Activated CD4-positive, alpha-beta T cell treated with anti-CD3 and anti-CD28 coated beads, Interleukin-2, amount 50 U/mL, for 16 hours (primary cell): ENCODE measurements around the gene NUP153.

Source experiments
- DNase-seq: peaks from one replicate; pipeline ENCODE4 v3.0.0-alpha.2; 2020

The NUP153 gene

GRCh38 chr6:17656092-17656491 lies 50.6 kb downstream of the NUP153 start:
- DNase-seq, result no peak

DNA sequence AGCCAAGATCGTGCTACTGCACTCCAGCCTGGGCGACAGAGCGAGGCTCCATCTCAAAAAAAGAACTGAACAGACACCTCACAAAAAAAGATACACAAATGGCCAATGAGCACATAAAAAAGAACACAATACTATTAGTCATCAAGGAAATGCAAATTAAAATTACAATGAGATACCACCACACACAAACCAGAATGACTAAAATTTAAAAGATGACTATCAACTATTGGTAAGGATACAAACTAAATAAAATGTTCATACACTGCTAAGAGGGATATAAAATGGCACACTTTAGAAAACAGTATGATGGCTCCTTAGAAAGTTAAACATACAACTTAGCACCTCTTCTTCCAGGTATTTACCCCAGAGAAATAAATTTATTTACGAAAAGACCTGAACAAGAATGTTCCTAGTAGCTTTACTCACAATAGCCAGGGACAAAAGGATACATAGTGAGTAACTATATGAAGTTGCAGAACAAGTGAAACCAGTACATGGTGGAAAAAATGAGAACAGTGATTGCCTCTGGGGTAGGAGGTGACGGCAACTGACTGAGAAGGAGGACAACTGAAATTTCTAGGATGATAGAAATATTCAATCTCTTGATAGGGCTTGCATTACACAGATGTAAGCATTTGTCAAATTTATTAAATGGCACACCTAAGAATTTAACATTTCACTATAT lies 53.4 kb downstream of the NUP153 start:
- DNase-seq, result peak; percentile 46

GRCh38 chr6:17650656-17651309 lies 55.9 kb downstream of the NUP153 start:
- DNase-seq, result no peak

GRCh38 chr6:17648745-17649144 lies 58.0 kb downstream of the NUP153 start:
- no peak for DNase-seq

- DNase-seq, result no peak
Measured at GRCh38 chr6:17640477-17640917, 66.2 kb downstream of the NUP153 start.

- DNase-seq, result peak; percentile 12
Measured at GRCh38 chr6:17638212-17638715, 68.5 kb downstream of the NUP153 start.

- no peak for DNase-seq
Measured at GRCh38 chr6:17635568-17635967, 71.2 kb downstream of the NUP153 start.

- DNase-seq, result peak; percentile 88
Measured at GRCh38 chr6:17633465-17634188, 73.1 kb downstream of the NUP153 start.

- DNase-seq, result no peak
Measured at GRCh38 chr6:17632934-17633333, 73.8 kb downstream of the NUP153 start.

DNA sequence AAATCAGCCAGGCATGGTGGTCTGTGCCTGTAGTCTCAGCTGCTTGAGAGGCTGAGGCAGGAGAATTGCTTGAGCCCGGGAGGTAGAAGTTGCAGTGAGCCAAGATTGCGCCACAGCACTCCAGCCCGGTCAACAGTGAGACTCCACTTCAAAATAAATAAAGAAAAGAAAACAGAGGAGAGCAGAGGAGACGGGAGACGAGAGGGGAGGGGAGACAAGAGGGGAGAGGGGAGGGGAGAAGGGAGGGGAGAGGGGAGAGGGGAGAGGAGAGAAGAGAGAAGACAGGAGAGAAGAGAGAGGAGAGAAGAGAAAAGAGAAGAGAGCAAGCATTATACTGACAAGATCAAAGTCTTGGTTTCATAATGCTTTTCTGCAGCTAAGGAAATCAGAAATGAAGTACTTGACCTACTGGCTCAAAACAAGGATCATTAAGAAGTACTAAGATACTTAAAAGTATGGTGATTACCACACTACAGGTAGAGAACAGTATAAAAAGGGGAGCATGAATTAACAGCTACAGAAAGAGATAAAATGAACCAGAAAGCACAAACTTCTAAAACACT lies 76.1 kb downstream of the NUP153 start:
- no peak for DNase-seq

- DNase-seq, result no peak
Measured at GRCh38 chr6:17629824-17630510, 76.8 kb downstream of the NUP153 start.

GRCh38 chr6:17628873-17629272 lies 77.9 kb downstream of the NUP153 start:
- no peak for DNase-seq

- DNase-seq, result no peak
Measured at GRCh38 chr6:17624396-17624795, 82.3 kb downstream of the NUP153 start.

DNA sequence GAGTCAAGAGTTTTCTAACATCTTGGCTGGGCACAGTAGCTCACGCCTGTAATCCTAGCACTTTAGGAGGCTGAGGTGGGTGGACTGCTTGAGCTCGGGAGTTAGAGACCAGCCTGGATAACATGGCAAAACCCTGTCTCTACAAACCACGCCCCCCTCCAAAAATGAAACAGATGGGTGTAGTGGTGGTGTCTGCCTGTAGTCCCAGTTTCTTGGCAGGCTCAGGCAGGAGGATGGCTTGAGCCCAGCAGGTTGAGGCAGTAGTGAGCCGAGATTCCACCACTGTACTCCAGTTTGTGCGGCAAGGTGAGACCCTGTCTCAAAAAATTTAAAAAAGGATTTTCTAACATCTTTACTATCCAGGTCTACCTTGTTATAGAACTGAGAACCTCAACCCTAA lies 84.6 kb downstream of the NUP153 start:
- DNase-seq, result no peak

GRCh38 chr6:17621003-17621402 lies 85.7 kb downstream of the NUP153 start:
- DNase-seq, result no peak

DNA sequence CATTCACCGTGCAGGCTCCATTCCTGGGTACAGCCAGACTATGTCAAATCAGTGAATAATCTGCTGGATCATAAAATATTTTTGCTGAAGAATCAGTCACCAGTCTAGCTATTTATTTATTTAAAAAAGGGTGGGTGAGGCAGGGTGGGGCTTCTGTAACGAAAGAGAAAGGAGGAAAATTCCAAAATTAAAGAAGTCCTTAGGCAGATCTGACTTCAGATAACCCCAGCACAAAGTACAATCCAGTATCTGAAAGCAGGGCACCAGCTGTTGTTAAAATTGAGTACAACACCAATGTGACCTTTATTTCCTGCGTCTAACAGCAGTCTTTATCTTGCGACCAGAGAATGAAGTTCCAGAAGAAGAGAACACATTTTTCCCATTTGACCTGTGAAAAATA lies 90.9 kb downstream of the NUP153 start:
- DNase-seq, result no peak

GRCh38 chr6:17612048-17612447 lies 94.7 kb downstream of the NUP153 start:
- DNase-seq, result no peak

DNA sequence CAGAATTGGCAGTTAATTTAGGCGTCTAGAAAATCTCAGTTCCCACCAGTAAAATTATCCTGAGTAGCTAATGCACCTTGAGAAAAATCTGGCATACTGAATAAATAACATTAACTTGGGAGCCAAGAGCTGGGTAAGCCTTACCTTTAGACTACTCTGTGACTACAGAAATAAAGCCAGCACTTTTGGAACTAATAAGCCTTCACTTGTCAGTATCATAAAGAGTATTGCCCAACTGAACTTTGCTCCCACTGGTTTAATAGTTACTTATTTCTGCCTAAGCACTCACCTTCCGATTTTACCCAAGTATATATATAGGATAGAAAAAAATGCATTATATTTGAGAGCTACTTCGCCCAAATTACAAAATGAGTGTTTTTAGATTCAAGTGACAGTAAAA lies 95.9 kb downstream of the NUP153 start:
- no peak for DNase-seq

GRCh38 chr6:17606606-17607005 lies 100.1 kb downstream of the NUP153 start:
- DNase-seq, result no peak

GRCh38 chr6:17602888-17603287 lies 103.8 kb downstream of the NUP153 start:
- peak; percentile 18 for DNase-seq

DNA sequence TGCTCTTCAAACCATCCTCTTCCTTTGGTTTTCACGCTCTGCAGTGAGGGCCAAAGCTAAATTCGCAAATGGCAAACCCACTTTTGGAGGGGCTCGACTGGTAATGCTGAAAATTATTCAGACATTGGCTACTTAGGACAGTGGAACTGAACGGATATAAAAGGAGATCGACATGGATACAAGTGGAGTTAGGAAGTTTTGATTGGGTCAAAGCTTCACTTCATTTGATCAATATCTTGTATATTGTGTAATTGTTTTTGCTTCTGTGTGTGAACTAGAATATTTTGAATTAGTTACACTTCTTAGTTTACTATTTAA lies 105.4 kb downstream of the NUP153 start:
- no peak for DNase-seq

GRCh38 chr6:17600527-17601385 lies 106.0 kb downstream of the NUP153 start:
- DNase-seq, result peak; percentile 30
